SK-N-SH (cell line): Measurements from ENCODE around the gene C17orf113. TPM values are rescaled to one million over a fixed set of nuclear protein-coding genes. Genes with fewer than 3 reads are reported as not detected.
"Not testable (repeated sequence)": the region's sequence is repeated elsewhere in the genome, so short reads cannot be mapped to it uniquely, and the experiment has no call there.

Experiments
- CTCF ChIA-PET: fragments of 300-600, 350-600 bp; formaldehyde crosslinking; extraction: SDS; loops from one replicate; lab custom pipeline; 2021; lab: Yijun Ruan, JAX
- POLR2A ChIA-PET: fragments of 350-600 bp; sonication (Branson Sonifier 250); formaldehyde crosslinking; extraction: SDS; loops from one replicate; lab custom pipeline; 2020; ENCODE audit warnings: antibody characterized with exemption, inconsistent platforms; lab: Yijun Ruan, JAX
- DNase-seq: peaks from one replicate; pipeline ENCODE4 v3.0.0; 2012
- H2AFZ ChIP-seq: fragments of 200-600 bp; sonication (generic); 2 replicates; pipeline ENCODE4 v1.8.1; 2016; ENCODE audit warnings: antibody characterized with exemption, mild to moderate bottlenecking, low read depth
- H3F3A ChIP-seq: fragments of 200-600 bp; sonication (generic); replicated peaks from 2 replicates; pipeline ENCODE3; 2016; ENCODE audit warnings: antibody characterized with exemption, mild to moderate bottlenecking; ENCODE audit not compliant: insufficient read depth
- H3K27ac ChIP-seq, 2 experiments: fragments of 200-500 bp in 1 of 2; fragments of 200-600 bp in 1 of 2; sonication (Bioruptor generic) in 1 of 2; sonication (generic), shearing (Covaris generic) in 1 of 2; 2 replicates each; pipeline versions ENCODE4 v1.5.1 to v1.6.1; 2014 to 2016; ENCODE audit warnings: low read depth in 2 of 2, inconsistent platforms in 1 of 2, low read length in 1 of 2, mild to moderate bottlenecking in 1 of 2, mixed read lengths in 1 of 2
- H3K27me3 ChIP-seq: fragments of 200-600 bp; sonication (generic), shearing (Covaris generic); 2 replicates; pipeline ENCODE4 v1.6.1; 2016; ENCODE audit warnings: mixed run types; ENCODE audit not compliant: insufficient read depth
- H3K36me3 ChIP-seq, 2 experiments: fragments of 200-500 bp in 1 of 2; fragments of 200-600 bp in 1 of 2; sonication (Bioruptor generic) in 1 of 2; sonication (generic) in 1 of 2; replicated peaks in 1 of 2; 2 replicates each; pipeline versions ENCODE3 to v1.5.1; 2014 to 2016; ENCODE audit warnings: low read length in 1 of 2, mild to moderate bottlenecking in 1 of 2; ENCODE audit not compliant: insufficient read depth in 2 of 2, control insufficient read depth in 1 of 2
- H3K4me1 ChIP-seq, 2 experiments: fragments of 200-500 bp in 1 of 2; fragments of 200-600 bp in 1 of 2; sonication (Bioruptor generic) in 1 of 2; sonication (generic), shearing (Covaris generic) in 1 of 2; 2 replicates each; pipeline versions ENCODE4 v1.5.1 to v1.6.1; 2014 to 2016; ENCODE audit warnings: low read depth in 1 of 2, low read length in 1 of 2, mixed run types in 1 of 2; ENCODE audit not compliant: insufficient read depth in 2 of 2, control insufficient read depth in 1 of 2
- H3K4me2 ChIP-seq: fragments of 200-600 bp; sonication (generic), shearing (Covaris generic); 2 replicates; pipeline ENCODE4 v1.6.1; 2017; ENCODE audit warnings: mixed run types
- H3K4me3 ChIP-seq, 2 experiments: fragments of 200-500 bp in 1 of 2; fragments of 200-600 bp in 1 of 2; sonication (Bioruptor generic) in 1 of 2; sonication (generic), shearing (Covaris generic) in 1 of 2; 2 replicates each; pipeline versions ENCODE4 v1.5.1 to v1.8.1; 2014 to 2016; ENCODE audit warnings: low read depth in 2 of 2, inconsistent platforms in 1 of 2, low read length in 1 of 2, mild to moderate bottlenecking in 1 of 2, mixed read lengths in 1 of 2, moderate library complexity in 1 of 2
- H3K79me2 ChIP-seq: fragments of 200-600 bp; sonication (generic); 2 replicates; pipeline ENCODE4 v1.8.1; 2017; ENCODE audit warnings: mild to moderate bottlenecking; ENCODE audit not compliant: insufficient read depth
- H3K9ac ChIP-seq: fragments of 200-600 bp; sonication (generic); 2 replicates; pipeline ENCODE4 v1.6.1; 2017; ENCODE audit warnings: mixed run types
- H3K9me2 ChIP-seq: fragments of 200-600 bp; sonication (generic); 2 replicates; pipeline ENCODE4 v1.6.1; 2017; ENCODE audit warnings: mixed run types
- H3K9me3 ChIP-seq: fragments of 200-600 bp; sonication (generic); 2 replicates; pipeline ENCODE4 v1.6.1; 2017; ENCODE audit warnings: mixed run types, mild to moderate bottlenecking, moderate library complexity
- H4K20me1 ChIP-seq: fragments of 200-600 bp; sonication (generic); 2 replicates; pipeline ENCODE4 v1.6.1; 2017; ENCODE audit warnings: mild to moderate bottlenecking, mixed run types; ENCODE audit not compliant: insufficient read depth
- EZH2phosphoT487 ChIP-seq: fragments of 200-600 bp; sonication (generic); IDR thresholded peaks from 2 replicates; pipeline ENCODE4 v1.6.1; 2017; ENCODE audit warnings: low read depth, mixed run types, mild to moderate bottlenecking, antibody characterized with exemption, moderate library complexity, borderline replicate concordance
- MEF2A ChIP-seq: IDR thresholded peaks from 2 replicates; pipeline ENCODE4 v1.4.0; 2012; ENCODE audit warnings: low read depth, borderline replicate concordance
- RAD21 ChIP-seq: IDR thresholded peaks from 2 replicates; pipeline ENCODE4 v1.6.1; 2012; ENCODE audit warnings: mild to moderate bottlenecking, low read length
- RXRA ChIP-seq: IDR thresholded peaks from 2 replicates; pipeline ENCODE4 v1.4.0; 2012; ENCODE audit warnings: low read depth, mild to moderate bottlenecking, borderline replicate concordance
- USF1 ChIP-seq: IDR thresholded peaks from 2 replicates; pipeline ENCODE4 v1.4.0; 2012; ENCODE audit warnings: low read depth, borderline replicate concordance
- USF2 ChIP-seq: fragments of 150-350 bp; IDR thresholded peaks from 2 replicates; pipeline ENCODE4 v1.6.1; 2017; ENCODE audit warnings: antibody characterized with exemption, low read length, low read depth, borderline replicate concordance
- WGBS: methylation state at CpG from one replicate; pipeline ENCODE4 v1.1.6; 2017; ENCODE audit warnings: low lambda C conversion rate; 5-methylcytosine and 5-hydroxymethylcytosine counted together
- polyA plus RNA-seq, 3 experiments: library from polyadenylated mRNA; depleted of rRNA; stranded (reverse); fragments of >200 nt; gene quantifications; 2 replicates each; pipeline ENCODE4 v1.2.3, GENCODE V29; 2012

Gene C17orf113
- polyA plus RNA-seq, 1 of the 3 experiments (the other 2 are of a cell fraction) = 0.44 TPM

GRCh38 chr17:42010898-42011516, 39.4 kb downstream of the C17orf113 start:
- DNase-seq = peak; percentile 64
- TF ChIP-seq RXRA = no peak
- TF ChIP-seq EZH2phosphoT487 = no peak
- no peak for TF ChIP-seq USF1
- TF ChIP-seq MEF2A = no peak
- H3K27ac ChIP-seq = no peak overlapping the region
- peaks cover 100% of the 10 kb centered on the region for H3K79me2 ChIP-seq
- peaks cover 65% of the 10 kb centered on the region for H4K20me1 ChIP-seq
- H3K9me2 ChIP-seq = no peaks in the 10 kb centered on the region
- no peaks in the 10 kb centered on the region for H3F3A ChIP-seq
- H3K27me3 ChIP-seq = no peaks in the 10 kb centered on the region
- no peak overlapping the region for H3K4me2 ChIP-seq
- peaks cover 0 to 7% of the 10 kb centered on the region in 2 experiments for H3K36me3 ChIP-seq
- WGBS = 88% methylated on average over 3 of the region's 3 CpGs
- ChIA-PET POLR2A (no interaction called here), CTCF (interaction anchor here (3.1 kb wide), 1 partner anchor 13 kb away, joined by 14 read pairs; no protein-coding TSS in a partner anchor)
- H3K9ac ChIP-seq = no peak overlapping the region
- H3K4me3 ChIP-seq = no peak overlapping the region
- H3K9me3 ChIP-seq = no peaks in the 10 kb centered on the region
- H3K4me1 ChIP-seq = peaks cover 5% of the 10 kb centered on the region in 2 experiments; a peak in 3 of 4 replicates
- H2AFZ ChIP-seq = no peak overlapping the region

- Histone ChIP-seq H3K79me2 (peaks cover 100% of the 10 kb centered on the region), H4K20me1 (peaks cover 71% of the 10 kb centered on the region)
- H3K27ac ChIP-seq, DNase-seq, H3F3A ChIP-seq, H3K4me2 ChIP-seq, H3K9me2 ChIP-seq, H3K9ac ChIP-seq, H2AFZ ChIP-seq, H3K4me3 ChIP-seq, POLR2A ChIA-PET, H3K9me3 ChIP-seq, H3K4me1 ChIP-seq, H3K36me3 ChIP-seq, H3K27me3 ChIP-seq: not testable (repeated sequence)
- CTCF ChIA-PET = interaction anchor here (0.9 kb wide), 1 partner anchor 91 kb away, joined by 4 read pairs; no protein-coding TSS in a partner anchor
- 77% methylated on average over 9 of the region's 9 CpGs for WGBS
Measured at GRCh38 chr17:42010266-42010680, 40.1 kb downstream of the C17orf113 start.

GRCh38 chr17:42009170-42009569, 41.2 kb downstream of the C17orf113 start:
- Histone ChIP-seq H3K27ac (no peak overlapping the region), H3K27me3 (no peaks in the 10 kb centered on the region), H4K20me1 (peaks cover 82% of the 10 kb centered on the region), H3K79me2 (peaks cover 100% of the 10 kb centered on the region), H2AFZ (no peak overlapping the region), H3K9me3 (no peaks in the 10 kb centered on the region), H3K4me1 (peaks cover 0 to 2% of the 10 kb centered on the region in 2 experiments; a peak in 1 of 4 replicates), H3K9ac (no peak overlapping the region), H3K4me2 (no peak overlapping the region), H3F3A (no peaks in the 10 kb centered on the region), H3K4me3 (no peak overlapping the region), H3K9me2 (no peaks in the 10 kb centered on the region), H3K36me3 (peaks cover 0 to 5% of the 10 kb centered on the region in 2 experiments)
- ChIA-PET CTCF (interaction anchor here (1.0 to 1.1 kb wide), 3 partner anchors 11 to 50 kb away, joined by 3 to 5 read pairs (median 4); partner anchors contain the start of gene NKIRAS2), POLR2A (interaction anchor here (1.0 to 1.3 kb wide), 2 partner anchors 8 to 36 kb away, joined by 4 to 5 read pairs; partner anchors contain the start of gene DNAJC7)
- DNase-seq = no peak
- 90% methylated on average over 4 of the region's 4 CpGs for WGBS
- no peak for TF ChIP-seq USF2
- TF ChIP-seq RAD21 = peak; percentile 18; the same call in 1 of the 2 replicates
